Measurements from ENCODE around the gene MGAT2.

MGAT2 gene

DNA sequence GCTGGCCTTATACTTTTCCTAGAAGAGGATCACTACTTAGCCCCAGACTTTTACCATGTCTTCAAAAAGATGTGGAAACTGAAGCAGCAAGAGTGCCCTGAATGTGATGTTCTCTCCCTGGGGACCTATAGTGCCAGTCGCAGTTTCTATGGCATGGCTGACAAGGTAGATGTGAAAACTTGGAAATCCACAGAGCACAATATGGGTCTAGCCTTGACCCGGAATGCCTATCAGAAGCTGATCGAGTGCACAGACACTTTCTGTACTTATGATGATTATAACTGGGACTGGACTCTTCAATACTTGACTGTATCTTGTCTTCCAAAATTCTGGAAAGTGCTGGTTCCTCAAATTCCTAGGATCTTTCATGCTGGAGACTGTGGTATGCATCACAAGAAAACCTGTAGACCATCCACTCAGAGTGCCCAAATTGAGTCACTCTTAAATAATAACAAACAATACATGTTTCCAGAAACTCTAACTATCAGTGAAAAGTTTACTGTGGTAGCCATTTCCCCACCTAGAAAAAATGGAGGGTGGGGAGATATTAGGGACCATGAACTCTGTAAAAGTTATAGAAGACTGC, 1.5 kb downstream of the MGAT2 start:
- H3K4me3 ChIP-seq (replicated peaks in 1 of 2; ENCODE audit: low read depth in 2 of 2, low read length in 2 of 2), result peak overlapping the region; percentile 92 to 93
- DNase-seq (ENCODE audit: low read depth in 2 of 2), result no peak
- TF ChIP-seq, protein P1, sequence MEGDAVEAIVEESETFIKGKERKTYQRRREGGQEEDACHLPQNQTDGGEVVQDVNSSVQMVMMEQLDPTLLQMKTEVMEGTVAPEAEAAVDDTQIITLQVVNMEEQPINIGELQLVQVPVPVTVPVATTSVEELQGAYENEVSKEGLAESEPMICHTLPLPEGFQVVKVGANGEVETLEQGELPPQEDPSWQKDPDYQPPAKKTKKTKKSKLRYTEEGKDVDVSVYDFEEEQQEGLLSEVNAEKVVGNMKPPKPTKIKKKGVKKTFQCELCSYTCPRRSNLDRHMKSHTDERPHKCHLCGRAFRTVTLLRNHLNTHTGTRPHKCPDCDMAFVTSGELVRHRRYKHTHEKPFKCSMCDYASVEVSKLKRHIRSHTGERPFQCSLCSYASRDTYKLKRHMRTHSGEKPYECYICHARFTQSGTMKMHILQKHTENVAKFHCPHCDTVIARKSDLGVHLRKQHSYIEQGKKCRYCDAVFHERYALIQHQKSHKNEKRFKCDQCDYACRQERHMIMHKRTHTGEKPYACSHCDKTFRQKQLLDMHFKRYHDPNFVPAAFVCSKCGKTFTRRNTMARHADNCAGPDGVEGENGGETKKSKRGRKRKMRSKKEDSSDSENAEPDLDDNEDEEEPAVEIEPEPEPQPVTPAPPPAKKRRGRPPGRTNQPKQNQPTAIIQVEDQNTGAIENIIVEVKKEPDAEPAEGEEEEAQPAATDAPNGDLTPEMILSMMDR (IDR thresholded peaks at IDR 0.05; ENCODE audit: low read depth, low read length), result no peak

GRCh38 chr14:49623387-49623786, 2.8 kb downstream of the MGAT2 start:
- peak in 1 of 2 donors; percentile 18 for DNase-seq (ENCODE audit: low read depth in 2 of 2)
- no peak overlapping the region for H3K4me3 ChIP-seq (replicated peaks in 1 of 2; ENCODE audit: low read depth in 2 of 2, low read length in 2 of 2)
- TF ChIP-seq, protein P1 (IDR thresholded peaks at IDR 0.05; ENCODE audit: low read depth, low read length), result no peak

DNA sequence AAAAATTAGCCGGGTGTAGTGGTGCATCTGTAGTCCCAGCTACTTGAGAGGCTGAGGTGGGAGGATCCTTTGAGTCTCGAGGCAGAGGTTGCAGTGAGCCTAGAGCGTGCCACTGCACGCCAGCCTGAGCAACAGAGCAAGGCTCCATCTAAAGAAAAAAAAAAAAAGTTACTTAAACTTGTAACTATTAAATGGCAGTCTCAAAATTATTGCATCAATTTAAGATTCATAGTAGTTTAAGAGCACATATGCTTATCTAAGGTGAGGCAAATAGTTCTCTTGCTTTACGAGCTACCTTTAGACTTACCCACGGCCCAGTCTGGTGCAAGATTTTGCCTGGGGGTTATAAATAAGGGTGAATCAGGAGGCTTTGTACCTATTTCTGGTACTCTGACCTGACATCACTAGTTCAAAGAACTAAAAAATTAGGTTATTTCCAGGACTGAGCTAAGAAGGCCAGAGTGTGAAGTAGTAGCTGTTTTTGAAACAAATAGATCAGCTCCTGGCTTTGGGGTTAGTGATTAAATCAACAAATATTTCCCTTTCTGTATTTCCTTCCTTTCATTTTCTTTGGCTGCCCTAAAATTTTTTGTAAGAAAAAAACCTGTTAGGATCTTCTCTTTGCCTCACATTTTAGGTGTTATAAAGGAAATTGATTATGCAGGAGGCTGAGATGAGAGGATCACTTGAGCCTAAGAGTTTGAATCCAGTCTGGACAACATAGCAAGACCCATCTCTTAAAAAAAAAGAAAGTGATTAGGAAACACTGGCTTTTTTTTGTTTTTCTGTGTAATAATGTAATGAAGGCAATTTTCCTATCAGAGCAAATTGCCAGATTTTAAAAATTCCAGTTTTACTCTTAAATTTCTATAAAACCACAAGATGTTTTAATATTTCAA, 3.6 kb downstream of the MGAT2 start:
- H3K4me3 ChIP-seq (replicated peaks in 1 of 2; ENCODE audit: low read depth in 2 of 2, low read length in 2 of 2), result no peak overlapping the region
- DNase-seq (ENCODE audit: low read depth in 2 of 2), result peak in 1 of 2 donors; percentile 43
- TF ChIP-seq, protein P1 (IDR thresholded peaks at IDR 0.05; ENCODE audit: low read depth, low read length), result no peak

- peak; percentile 96 to 97 for DNase-seq (ENCODE audit: low read depth in 2 of 2)
- peak overlapping the region; percentile 92 to 96 for H3K4me3 ChIP-seq (replicated peaks in 1 of 2; ENCODE audit: low read depth in 2 of 2, low read length in 2 of 2)
- TF ChIP-seq, protein P1 (IDR thresholded peaks at IDR 0.05; ENCODE audit: low read depth, low read length), result peak; percentile 48
These were observed 13.3 kb downstream of the MGAT2 start for GRCh38 chr14:49633640-49634546.

GRCh38 chr14:49634547-49635334, 14.1 kb downstream of the MGAT2 start, which contains the start of gene DNAAF2:
Gene DNAAF2 (minus strand): TSS chr14:49635244. CDS start chr14:49635149, 95 bp downstream.
- peak within 1 kb of the TSS; percentile 92 to 96 for H3K4me3 ChIP-seq (replicated peaks in 1 of 2; ENCODE audit: low read depth in 2 of 2, low read length in 2 of 2)
- TF ChIP-seq, protein P1 (IDR thresholded peaks at IDR 0.05; ENCODE audit: low read depth, low read length), result no peak
- peak; percentile 77 to 79 for DNase-seq (ENCODE audit: low read depth in 2 of 2)

DNA sequence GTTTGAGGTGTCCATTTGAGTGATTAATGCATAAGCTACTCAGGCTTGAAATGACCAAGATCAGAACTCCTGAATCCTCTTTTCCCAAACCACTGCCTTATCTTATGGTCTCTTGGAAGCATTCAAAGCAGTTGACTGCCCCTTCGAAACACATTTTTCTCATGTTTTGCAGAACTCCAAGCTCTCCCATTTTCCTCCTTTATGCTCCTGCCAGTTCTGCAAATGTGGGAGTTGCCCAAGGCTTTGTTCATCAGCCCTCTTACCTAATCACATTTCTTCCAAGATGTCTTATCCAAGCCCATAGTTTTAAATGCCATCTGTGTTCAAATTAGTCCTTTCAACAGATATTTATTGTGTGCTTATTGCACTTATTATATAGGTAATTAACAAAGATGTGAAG, 16.3 kb downstream of the MGAT2 start:
- TF ChIP-seq, protein P1 (IDR thresholded peaks at IDR 0.05; ENCODE audit: low read depth, low read length), result no peak
- no peak overlapping the region for H3K4me3 ChIP-seq (replicated peaks in 1 of 2; ENCODE audit: low read depth in 2 of 2, low read length in 2 of 2)
- DNase-seq (ENCODE audit: low read depth in 2 of 2), result peak in 1 of 2 donors; percentile 40

Measured in cardiac fibroblast (primary cell).